Pancreas (tissue), 10 donors: ENCODE results near the gene TANC1. TPM values are rescaled to one million over a fixed set of nuclear protein-coding genes. Genes with fewer than 3 reads are reported as not detected.

Experiments used
- ATAC-seq, 4 donors: fragments of 200-7000 bp; cut with Tn5 transposase; one replicate each; pipeline versions ENCODE4 v1.8.0 to v1.9.1; 2020; ENCODE audit warnings: mild to moderate bottlenecking in 4 of 4, moderate library complexity in 4 of 4
- DNase-seq, 6 donors: peaks; one replicate each; pipeline ENCODE4 v3.0.0-alpha.2; 2020
- FAIRE-seq: peaks from 2 replicates; lab custom pipeline; 2012; peaks lifted over from hg19 to GRCh38; lab: Jason Lieb, UNC
- H3K27ac ChIP-seq, 4 donors: fragments of 200-600 bp; sonication (generic); 1 replicate in 3 of 4; 2 replicates in 1 of 4; pipeline versions ENCODE4 v1.5.0 to v1.8.0; 2020
- H3K27me3 ChIP-seq, 4 donors: fragments of 200-600 bp; one replicate each; pipeline ENCODE4 v1.8.0; 2021
- H3K36me3 ChIP-seq, 3 donors: fragments of 200-600 bp; sonication (generic) in 1 of 3; one replicate each; pipeline versions ENCODE4 v1.5.0 to v1.8.0; 2020 to 2021
- H3K4me1 ChIP-seq, 3 donors: fragments of 200-600 bp; one replicate each; pipeline ENCODE4 v1.8.0; 2021
- H3K4me3 ChIP-seq, 4 donors: fragments of 200-600 bp; sonication (generic) in 2 of 4; one replicate each; pipeline versions ENCODE4 v1.5.0 to v1.8.0; 2020 to 2021
- H3K9me3 ChIP-seq, 4 donors: fragments of 200-600 bp; one replicate each; pipeline ENCODE4 v1.8.0; 2021
- CTCF ChIP-seq, 4 donors: fragments of 200-600 bp; sonication (generic) in 3 of 4; IDR thresholded peaks; one replicate each; pipeline versions ENCODE4 v1.5.0 to v1.8.0; 2021; ENCODE audit warnings: antibody characterized with exemption in 4 of 4
- WGBS, 2 donors: extraction: QIAGEN DNeasy Blood & Tissue Kit; methylation state at CpG; one replicate each; pipeline ENCODE4 v1.1.7; 2013; 5-methylcytosine and 5-hydroxymethylcytosine counted together
- intact Hi-C, 3 donors: fragments of 100-400 bp; cut with DNase I; formaldehyde crosslinking; loops; one replicate each; pipeline versions ENCODE4 v1.11.1 to v1.14.2; 2022
- polyA plus RNA-seq, 2 donors: library from polyadenylated mRNA; stranded (reverse); fragments of 200-250 nt; gene quantifications; one replicate each; pipeline ENCODE4 v1.2.3, GENCODE V29; 2013
- total RNA-seq, 6 donors: library from RNA; stranded (reverse); fragmentation: NEBNext Ultra II Directional in 4 of 6; extraction: Animal tissue kit (Norgen Biotek cat#: 25700) in 4 of 6; gene quantifications; one replicate each; pipeline versions ENCODE4 v1.2.1 to v1.2.4, GENCODE V29; 2021 to 2023
- donor health status: healthy with polysubstance abuse.
- donor health status: DM: no; HTN: no; CAD: no; lungs with moderate emphysema.
- donor health status: DM: no; HTN: no; CAD: no.
- donor health status: control.
- donor health status: control.
- donor health status: Bipolar disorder and iron deficiency.
- donor health status: DM: yes; HTN: yes; CAD: no.
- donor health status: DM: no; HTN: no; CAD: no.
- donor health status: DM: no; HTN: no; CAD: no.
- donor health status: DM: yes; HTN: yes; CAD: no.

Gene TANC1
- total and polyA plus RNA-seq, 8 donors, result 9.0 to 17.6 (median 10.5) TPM

- WGBS, 2 donors, result 88 to 90% methylated on average over 6 of the region's 6 CpGs
- intact Hi-C loops, result no loop called here
These were observed 293.8 kb downstream of the TANC1 start for GRCh38 chr2:159262226-159262625.

GRCh38 chr2:159262904-159263303 lies 294.5 kb downstream of the TANC1 start:
- intact Hi-C loops, result no loop called here
- no peak overlapping the region for H3K4me3 ChIP-seq
- ATAC-seq (no peak), DNase-seq (no peak), FAIRE-seq (no peak)
- no peaks in the 10 kb centered on the region for H3K9me3 ChIP-seq
- no peak overlapping the region for H3K27ac ChIP-seq
- H3K36me3 ChIP-seq, result no peaks in the 10 kb centered on the region
- 87 to 92% methylated on average over 5 of the region's 5 CpGs for WGBS, 2 donors
- no peaks in the 10 kb centered on the region for H3K27me3 ChIP-seq
- no peaks in the 10 kb centered on the region for H3K4me1 ChIP-seq
- no peak for TF ChIP-seq CTCF (IDR thresholded peaks at IDR 0.05)

More at GRCh38 chr2:159262226-159262625, 293.8 kb downstream of the TANC1 start:
- Histone ChIP-seq H3K9me3 (no peaks in the 10 kb centered on the region), H3K4me3 (no peak overlapping the region), H3K27ac (no peak overlapping the region), H3K36me3 (no peaks in the 10 kb centered on the region), H3K27me3 (no peaks in the 10 kb centered on the region), H3K4me1 (no peaks in the 10 kb centered on the region)
- ATAC-seq, result no peak
- no peak for TF ChIP-seq CTCF (IDR thresholded peaks at IDR 0.05)
- no peak for DNase-seq
- no peak for FAIRE-seq

GRCh38 chr2:159265171-159265576 lies 296.7 kb downstream of the TANC1 start:
- no peak for TF ChIP-seq CTCF (IDR thresholded peaks at IDR 0.05)
- intact Hi-C loops, result no loop called here
- no peak overlapping the region for H3K27ac ChIP-seq
- H3K27me3 ChIP-seq, result no peaks in the 10 kb centered on the region
- peak in 1 of 4 donors; percentile 22 for ATAC-seq
- H3K4me3 ChIP-seq, result no peak overlapping the region
- no peaks in the 10 kb centered on the region for H3K4me1 ChIP-seq
- WGBS, 2 donors, result 84 to 92% methylated on average over 1 of the region's 1 CpG
- no peaks in the 10 kb centered on the region for H3K36me3 ChIP-seq
- DNase-seq, result no peak
- H3K9me3 ChIP-seq, result no peaks in the 10 kb centered on the region
- FAIRE-seq, result no peak

- no peak for FAIRE-seq
These were observed 298.1 kb downstream of the TANC1 start for GRCh38 chr2:159266554-159266953.

More at GRCh38 chr2:159266554-159266953, 298.1 kb downstream of the TANC1 start:
- Histone ChIP-seq H3K9me3 (no peaks in the 10 kb centered on the region), H3K4me3 (no peak overlapping the region), H3K4me1 (no peaks in the 10 kb centered on the region), H3K36me3 (no peaks in the 10 kb centered on the region), H3K27me3 (no peaks in the 10 kb centered on the region), H3K27ac (no peak overlapping the region)
- intact Hi-C loops, result no loop called here
- WGBS, 2 donors, result 95 to 97% methylated on average over 3 of the region's 3 CpGs
- DNase-seq, result no peak
- TF ChIP-seq CTCF (IDR thresholded peaks at IDR 0.05), result no peak
- no peak for ATAC-seq
